ENCODE measurements around the gene MAP3K1.
"Not testable (repeated sequence)": the region's sequence is repeated elsewhere in the genome, so short reads cannot be mapped to it uniquely, and the experiment has no call there.

The MAP3K1 gene

GRCh38 chr5:56814963-56815657 lies at the start of gene MAP3K1:
MAP3K1 (plus strand) TSS chr5:56815549; CDS start chr5:56815574, 25 bp downstream.
- peak within 1 kb of the TSS; percentile 95 to 98 (median 97) for H3K27ac Mint-ChIP-seq
- H3K27me3 Mint-ChIP-seq (ENCODE audit: low read depth), result peaks cover 17% of the 10 kb centered on the region
- H3K4me3 Mint-ChIP-seq, result peak within 1 kb of the TSS; percentile 90 to 96 (median 91)

GRCh38 chr5:56766926-56767325 lies 48.4 kb upstream of the MAP3K1 start:
- peaks cover 3% of the 10 kb centered on the region for H3K27me3 Mint-ChIP-seq (ENCODE audit: low read depth)

More at GRCh38 chr5:56814963-56815657, at the start of gene MAP3K1:
- Mint-ChIP-seq H3K9me3 (no peaks in the 10 kb centered on the region), H3K4me1 (peaks cover 27% of the 10 kb centered on the region), H3K36me3 (ENCODE audit: low read depth) (no peaks in the 10 kb centered on the region)
- TF ChIP-seq CTCF (IDR thresholded peaks at IDR 0.05; ENCODE audit: unreplicated experiment in 3 of 3), result no peak

GRCh38 chr5:56769875-56770604 lies 45.3 kb upstream of the MAP3K1 start:
- Mint-ChIP-seq H3K27me3 (ENCODE audit: low read depth) (peaks cover 4% of the 10 kb centered on the region), H3K4me1 (no peaks in the 10 kb centered on the region), H3K4me3 (no peak overlapping the region), H3K9me3 (no peaks in the 10 kb centered on the region), H3K27ac (no peak overlapping the region), H3K36me3 (ENCODE audit: low read depth) (no peaks in the 10 kb centered on the region)
- TF ChIP-seq CTCF (IDR thresholded peaks at IDR 0.05; ENCODE audit: unreplicated experiment in 3 of 3), result no peak

More at GRCh38 chr5:56766926-56767325, 48.4 kb upstream of the MAP3K1 start:
- Mint-ChIP-seq H3K4me3 (no peak overlapping the region), H3K9me3 (no peaks in the 10 kb centered on the region), H3K27ac (no peak overlapping the region), H3K36me3 (ENCODE audit: low read depth) (no peaks in the 10 kb centered on the region), H3K4me1 (peaks cover 10% of the 10 kb centered on the region)
- TF ChIP-seq CTCF (IDR thresholded peaks at IDR 0.05; ENCODE audit: unreplicated experiment in 3 of 3), result no peak

- H3K27ac Mint-ChIP-seq, result no peak overlapping the region
- no peak overlapping the region for H3K4me3 Mint-ChIP-seq
- peaks cover 10% of the 10 kb centered on the region for H3K27me3 Mint-ChIP-seq (ENCODE audit: low read depth)
- TF ChIP-seq CTCF (IDR thresholded peaks at IDR 0.05; ENCODE audit: unreplicated experiment in 3 of 3), result no peak
- no peaks in the 10 kb centered on the region for H3K4me1 Mint-ChIP-seq
- H3K36me3 Mint-ChIP-seq (ENCODE audit: low read depth), result no peaks in the 10 kb centered on the region
- H3K9me3 Mint-ChIP-seq, result peaks cover 7% of the 10 kb centered on the region
Observed at GRCh38 chr5:56772767-56773166, 42.6 kb upstream of the MAP3K1 start.

GRCh38 chr5:56774957-56775356 lies 40.4 kb upstream of the MAP3K1 start:
- Mint-ChIP-seq H3K4me1 (no peaks in the 10 kb centered on the region), H3K4me3 (no peak overlapping the region), H3K9me3 (peaks cover 13% of the 10 kb centered on the region), H3K27ac (no peak overlapping the region), H3K36me3 (ENCODE audit: low read depth) (no peaks in the 10 kb centered on the region), H3K27me3 (ENCODE audit: low read depth) (peaks cover 10% of the 10 kb centered on the region)
- no peak for TF ChIP-seq CTCF (IDR thresholded peaks at IDR 0.05; ENCODE audit: unreplicated experiment in 3 of 3)

- not testable (repeated sequence) for H3K27me3 Mint-ChIP-seq (ENCODE audit: low read depth); H3K4me3 Mint-ChIP-seq; H3K36me3 Mint-ChIP-seq (ENCODE audit: low read depth); H3K4me1 Mint-ChIP-seq; H3K27ac Mint-ChIP-seq
- H3K9me3 Mint-ChIP-seq, result peaks cover 21% of the 10 kb centered on the region
Observed at GRCh38 chr5:56776212-56776846, 39.0 kb upstream of the MAP3K1 start.
